HepG2 (cell line): Measurements from ENCODE around the gene DTNA. TPM values are rescaled to one million over a fixed set of nuclear protein-coding genes. Genes with fewer than 3 reads are reported as not detected.

Experiments
- ATAC-seq: fragments of 200-7000 bp; cut with Tn5 transposase; 3 replicates; pipeline ENCODE4 v1.9.1; 2020; ENCODE audit warnings: mild to moderate bottlenecking, moderate library complexity
- BruUV-seq: library from RNA; stranded (reverse); fragments of 400-500 nt; replicated peaks from 2 replicates; lab custom pipeline; 2021; lab: Mats Ljungman, UMichigan
- CTCF ChIA-PET: fragments of 300-600 bp; formaldehyde crosslinking; extraction: SDS; loops from one replicate; lab custom pipeline; 2021; ENCODE audit warnings: low total read pairs, inconsistent platforms, low intra/inter-chr PET ratio; lab: Yijun Ruan, JAX
- POLR2A ChIA-PET: fragments of 350-600 bp; sonication (Branson Sonifier 250); formaldehyde crosslinking; loops from one replicate; lab custom pipeline; 2020; ENCODE audit warnings: antibody characterized with exemption, inconsistent platforms; lab: Yijun Ruan, JAX
- DNase-seq: peaks from one replicate; pipeline ENCODE4 v3.0.0-alpha.2; 2015; ENCODE audit warnings: low spot score
- FAIRE-seq: peaks from 3 replicates; lab custom pipeline; 2011; peaks lifted over from hg19 to GRCh38; lab: Jason Lieb, UNC
- H2AFZ ChIP-seq: one replicate; pipeline ENCODE4 v1.6.1; 2011; ENCODE audit warnings: low read length, inconsistent platforms
- H3K27ac ChIP-seq: fragments of 300-600 bp; 3 replicates; pipeline ENCODE4 v1.8.0; 2011; ENCODE audit warnings: mixed run types, mild to moderate bottlenecking, mixed read lengths, low read length, inconsistent platforms; ENCODE audit not compliant: insufficient read depth; ENCODE audit errors: extremely low read length
- H3K27me3 ChIP-seq, 2 experiments: fragments of 200-600 bp in 1 of 2; 2 replicates in 1 of 2; 3 replicates in 1 of 2; pipeline versions ENCODE4 v1.6.0 to v1.8.0; 2011; ENCODE audit warnings: low read length in 2 of 2, mild to moderate bottlenecking in 2 of 2, moderate library complexity in 2 of 2, inconsistent platforms in 1 of 2; ENCODE audit not compliant: insufficient read depth in 2 of 2, control insufficient read depth in 1 of 2
- H3K36me3 ChIP-seq, 2 experiments: fragments of 200-600 bp in 1 of 2; replicated peaks in 1 of 2; 2 replicates in 1 of 2; 3 replicates in 1 of 2; pipeline versions ENCODE4 v1.5.1 to v1.8.0; 2011; ENCODE audit warnings: low read length in 2 of 2, inconsistent platforms in 1 of 2; ENCODE audit not compliant: insufficient read depth in 2 of 2, control insufficient read depth in 1 of 2
- H3K4me1 ChIP-seq: 2 replicates; pipeline ENCODE4 v1.5.1; 2012; ENCODE audit warnings: low read length, inconsistent platforms; ENCODE audit not compliant: insufficient read depth
- H3K4me2 ChIP-seq: 2 replicates; pipeline ENCODE4 v1.6.0; 2011; ENCODE audit warnings: low read depth, low read length, inconsistent platforms
- H3K4me3 ChIP-seq, 3 experiments: fragments of 200-600 bp in 1 of 3; sonication (generic), shearing (Covaris generic) in 1 of 3; replicated peaks in 1 of 3; 2 replicates each; pipeline ENCODE4 v1.5.1; 2011 to 2016; ENCODE audit warnings: low read length in 3 of 3, inconsistent platforms in 2 of 3, low read depth in 2 of 3, mild to moderate bottlenecking in 2 of 3, control low read depth in 1 of 3, mixed read lengths in 1 of 3; ENCODE audit not compliant: insufficient read depth in 1 of 3
- H3K79me2 ChIP-seq: one replicate; pipeline ENCODE4 v1.6.1; 2011; ENCODE audit warnings: low read length, inconsistent platforms; ENCODE audit not compliant: insufficient read depth
- H3K9ac ChIP-seq: 2 replicates; pipeline ENCODE4 v1.6.0; 2011; ENCODE audit warnings: mild to moderate bottlenecking, low read depth, low read length, inconsistent platforms; ENCODE audit not compliant: insufficient read depth
- H3K9me3 ChIP-seq: 2 replicates; pipeline ENCODE4 v1.5.1; 2012; ENCODE audit warnings: mild to moderate bottlenecking, low read length
- H4K20me1 ChIP-seq: 2 replicates; pipeline ENCODE4 v1.6.0; 2011; ENCODE audit warnings: inconsistent platforms, mild to moderate bottlenecking, low read length, moderate library complexity; ENCODE audit not compliant: insufficient read depth
- ARNT2 ChIP-seq: sonication (generic); formaldehyde crosslinking; IDR thresholded peaks from 2 replicates; pipeline ENCODE4 v1.8.0; 2022; ENCODE audit warnings: mild to moderate bottlenecking, low read depth, missing genetic modification reagents, moderate library complexity
- JUNB ChIP-seq: sonication (generic); formaldehyde crosslinking; IDR thresholded peaks from 2 replicates; pipeline ENCODE4 v1.8.0; 2022; ENCODE audit warnings: missing genetic modification reagents, mild to moderate bottlenecking, borderline replicate concordance
- MEF2D ChIP-seq: sonication (generic); formaldehyde crosslinking; IDR thresholded peaks from 2 replicates; pipeline ENCODE4 v1.5.1; 2020; ENCODE audit warnings: mild to moderate bottlenecking, missing genetic modification reagents
- MTA3 ChIP-seq: sonication (generic); formaldehyde crosslinking; IDR thresholded peaks from 2 replicates; pipeline ENCODE4 v1.4.0; 2020; ENCODE audit warnings: missing genetic modification reagents
- WGBS: methylation state at CpG from one replicate; pipeline ENCODE4 v1.1.6; 2017; ENCODE audit warnings: low lambda C conversion rate; 5-methylcytosine and 5-hydroxymethylcytosine counted together
- in situ Hi-C: cut with HindIII; loops from 2 replicates; pipeline ENCODE4 v1.10.0; 2017; ENCODE audit warnings: low pct_unique_long_range_greater_than_20kb; ENCODE audit not compliant: extremely low pct_ligation_motif_present
- intact Hi-C: fragments of 100-400 bp; cut with micrococcal nuclease; formaldehyde crosslinking; loops from one replicate; pipeline ENCODE4 v1.10.0; 2022; ENCODE audit not compliant: unreplicated experiment
- polyA plus RNA-seq, 8 experiments: library from polyadenylated mRNA; depleted of rRNA in 3 of 8; stranded (reverse) in 7 of 8; unstranded in 1 of 8; fragments of >200 nt; fragmentation: Illumina TruSeq in 4 of 8; extraction: Trizol in 4 of 8; gene quantifications; 2 replicates each; pipeline versions ENCODE4 v1.2.1 to v1.2.3, GENCODE V29; 2011 to 2016; ENCODE audit warnings: low read depth in 4 of 8, missing spikeins in 1 of 8, mixed read lengths in 1 of 8; ENCODE audit not compliant: insufficient read depth in 1 of 8
- total RNA-seq, 5 experiments: library from RNA; depleted of rRNA; stranded (reverse); fragments of >200 nt; fragmentation: Illumina TruSeq; extraction: Trizol; gene quantifications; 2 replicates each; pipeline ENCODE4 v1.2.3, GENCODE V29; 2016; ENCODE audit warnings: low read depth in 1 of 5
- TF ChIP-seq, protein P1 (sequence below): sonication (generic); formaldehyde crosslinking; IDR thresholded peaks from 2 replicates; pipeline ENCODE4 v1.9.0; 2021; ENCODE audit warnings: mild to moderate bottlenecking, missing genetic modification reagents
- TF ChIP-seq, protein P2 (sequence below): sonication (generic); formaldehyde crosslinking; IDR thresholded peaks from 2 replicates; pipeline ENCODE4 v1.5.0; 2020; ENCODE audit warnings: mild to moderate bottlenecking, missing genetic modification reagents
- TF ChIP-seq, protein P3 (sequence below): sonication (generic); formaldehyde crosslinking; IDR thresholded peaks from 2 replicates; pipeline ENCODE4 v1.4.0; 2020; ENCODE audit warnings: missing genetic modification reagents
- TF ChIP-seq, protein P4 (sequence below): sonication (generic); formaldehyde crosslinking; IDR thresholded peaks from 2 replicates; pipeline ENCODE4 v1.5.1; 2020; ENCODE audit warnings: missing genetic modification reagents, mild to moderate bottlenecking, borderline replicate concordance

Gene DTNA
- total and polyA plus RNA-seq, 2 of the 13 experiments (the other 11 are each of a cell fraction or from before 2014, with no cell fraction given), result 8.5 to 29.0 TPM

DNA sequence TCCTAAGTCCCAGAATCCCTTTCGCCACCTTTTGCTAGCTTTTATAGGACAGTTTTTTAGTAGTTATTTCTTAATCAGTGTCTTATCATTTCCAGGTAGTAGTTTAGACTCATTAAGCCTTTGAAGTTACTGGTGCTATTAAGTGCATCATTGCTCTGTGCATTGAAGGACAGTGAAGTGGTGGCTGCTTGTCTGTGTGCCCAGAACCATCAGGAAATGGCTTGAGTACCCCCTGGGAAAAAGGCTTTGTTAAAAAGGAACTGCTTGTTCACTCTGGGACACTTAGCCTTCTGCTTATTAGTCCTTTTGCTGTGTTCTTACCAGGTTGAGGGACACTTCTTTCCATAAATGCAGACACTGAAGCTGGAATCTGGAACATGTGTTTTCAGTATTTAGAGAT, 30.0 kb downstream of the DTNA start:
- ATAC-seq (no peak), DNase-seq (no peak), FAIRE-seq (no peak)
- Histone ChIP-seq H3K9ac (no peak overlapping the region), H3K36me3 (no peaks in the 10 kb centered on the region), H2AFZ (no peak overlapping the region), H3K27ac (no peak overlapping the region), H3K4me3 (no peak overlapping the region), H3K9me3 (no peaks in the 10 kb centered on the region), H3K4me2 (no peak overlapping the region), H3K27me3 (no peaks in the 10 kb centered on the region), H3K4me1 (peaks cover 8% of the 10 kb centered on the region), H3K79me2 (no peaks in the 10 kb centered on the region), H4K20me1 (no peaks in the 10 kb centered on the region)
- no TSS peak for BruUV-seq
- in situ Hi-C loops, result no loop called here
- intact Hi-C loops, result no loop called here
- CTCF ChIA-PET, result no interaction called here
- 83% methylated on average over 1 of the region's 1 CpG for WGBS
- POLR2A ChIA-PET, result no interaction called here
- TF ChIP-seq JUNB (CRISPR knock-in tag), result no peak
- TF ChIP-seq ARNT2 (CRISPR knock-in tag), result no peak
- TF ChIP-seq, protein P1, sequence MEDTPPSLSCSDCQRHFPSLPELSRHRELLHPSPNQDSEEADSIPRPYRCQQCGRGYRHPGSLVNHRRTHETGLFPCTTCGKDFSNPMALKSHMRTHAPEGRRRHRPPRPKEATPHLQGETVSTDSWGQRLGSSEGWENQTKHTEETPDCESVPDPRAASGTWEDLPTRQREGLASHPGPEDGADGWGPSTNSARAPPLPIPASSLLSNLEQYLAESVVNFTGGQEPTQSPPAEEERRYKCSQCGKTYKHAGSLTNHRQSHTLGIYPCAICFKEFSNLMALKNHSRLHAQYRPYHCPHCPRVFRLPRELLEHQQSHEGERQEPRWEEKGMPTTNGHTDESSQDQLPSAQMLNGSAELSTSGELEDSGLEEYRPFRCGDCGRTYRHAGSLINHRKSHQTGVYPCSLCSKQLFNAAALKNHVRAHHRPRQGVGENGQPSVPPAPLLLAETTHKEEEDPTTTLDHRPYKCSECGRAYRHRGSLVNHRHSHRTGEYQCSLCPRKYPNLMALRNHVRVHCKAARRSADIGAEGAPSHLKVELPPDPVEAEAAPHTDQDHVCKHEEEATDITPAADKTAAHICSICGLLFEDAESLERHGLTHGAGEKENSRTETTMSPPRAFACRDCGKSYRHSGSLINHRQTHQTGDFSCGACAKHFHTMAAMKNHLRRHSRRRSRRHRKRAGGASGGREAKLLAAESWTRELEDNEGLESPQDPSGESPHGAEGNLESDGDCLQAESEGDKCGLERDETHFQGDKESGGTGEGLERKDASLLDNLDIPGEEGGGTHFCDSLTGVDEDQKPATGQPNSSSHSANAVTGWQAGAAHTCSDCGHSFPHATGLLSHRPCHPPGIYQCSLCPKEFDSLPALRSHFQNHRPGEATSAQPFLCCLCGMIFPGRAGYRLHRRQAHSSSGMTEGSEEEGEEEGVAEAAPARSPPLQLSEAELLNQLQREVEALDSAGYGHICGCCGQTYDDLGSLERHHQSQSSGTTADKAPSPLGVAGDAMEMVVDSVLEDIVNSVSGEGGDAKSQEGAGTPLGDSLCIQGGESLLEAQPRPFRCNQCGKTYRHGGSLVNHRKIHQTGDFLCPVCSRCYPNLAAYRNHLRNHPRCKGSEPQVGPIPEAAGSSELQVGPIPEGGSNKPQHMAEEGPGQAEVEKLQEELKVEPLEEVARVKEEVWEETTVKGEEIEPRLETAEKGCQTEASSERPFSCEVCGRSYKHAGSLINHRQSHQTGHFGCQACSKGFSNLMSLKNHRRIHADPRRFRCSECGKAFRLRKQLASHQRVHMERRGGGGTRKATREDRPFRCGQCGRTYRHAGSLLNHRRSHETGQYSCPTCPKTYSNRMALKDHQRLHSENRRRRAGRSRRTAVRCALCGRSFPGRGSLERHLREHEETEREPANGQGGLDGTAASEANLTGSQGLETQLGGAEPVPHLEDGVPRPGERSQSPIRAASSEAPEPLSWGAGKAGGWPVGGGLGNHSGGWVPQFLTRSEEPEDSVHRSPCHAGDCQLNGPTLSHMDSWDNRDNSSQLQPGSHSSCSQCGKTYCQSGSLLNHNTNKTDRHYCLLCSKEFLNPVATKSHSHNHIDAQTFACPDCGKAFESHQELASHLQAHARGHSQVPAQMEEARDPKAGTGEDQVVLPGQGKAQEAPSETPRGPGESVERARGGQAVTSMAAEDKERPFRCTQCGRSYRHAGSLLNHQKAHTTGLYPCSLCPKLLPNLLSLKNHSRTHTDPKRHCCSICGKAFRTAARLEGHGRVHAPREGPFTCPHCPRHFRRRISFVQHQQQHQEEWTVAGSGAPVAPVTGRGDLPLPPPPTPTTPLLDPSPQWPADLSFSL (CRISPR knock-in tag), result no peak
- TF ChIP-seq MTA3 (CRISPR knock-in tag), result no peak
- TF ChIP-seq MEF2D (CRISPR knock-in tag), result no peak
- TF ChIP-seq, protein P2, sequence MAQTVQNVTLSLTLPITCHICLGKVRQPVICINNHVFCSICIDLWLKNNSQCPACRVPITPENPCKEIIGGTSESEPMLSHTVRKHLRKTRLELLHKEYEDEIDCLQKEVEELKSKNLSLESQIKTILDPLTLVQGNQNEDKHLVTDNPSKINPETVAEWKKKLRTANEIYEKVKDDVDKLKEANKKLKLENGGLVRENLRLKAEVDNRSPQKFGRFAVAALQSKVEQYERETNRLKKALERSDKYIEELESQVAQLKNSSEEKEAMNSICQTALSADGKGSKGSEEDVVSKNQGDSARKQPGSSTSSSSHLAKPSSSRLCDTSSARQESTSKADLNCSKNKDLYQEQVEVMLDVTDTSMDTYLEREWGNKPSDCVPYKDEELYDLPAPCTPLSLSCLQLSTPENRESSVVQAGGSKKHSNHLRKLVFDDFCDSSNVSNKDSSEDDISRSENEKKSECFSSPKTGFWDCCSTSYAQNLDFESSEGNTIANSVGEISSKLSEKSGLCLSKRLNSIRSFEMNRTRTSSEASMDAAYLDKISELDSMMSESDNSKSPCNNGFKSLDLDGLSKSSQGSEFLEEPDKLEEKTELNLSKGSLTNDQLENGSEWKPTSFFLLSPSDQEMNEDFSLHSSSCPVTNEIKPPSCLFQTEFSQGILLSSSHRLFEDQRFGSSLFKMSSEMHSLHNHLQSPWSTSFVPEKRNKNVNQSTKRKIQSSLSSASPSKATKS (CRISPR knock-in tag), result no peak
- TF ChIP-seq, protein P3, sequence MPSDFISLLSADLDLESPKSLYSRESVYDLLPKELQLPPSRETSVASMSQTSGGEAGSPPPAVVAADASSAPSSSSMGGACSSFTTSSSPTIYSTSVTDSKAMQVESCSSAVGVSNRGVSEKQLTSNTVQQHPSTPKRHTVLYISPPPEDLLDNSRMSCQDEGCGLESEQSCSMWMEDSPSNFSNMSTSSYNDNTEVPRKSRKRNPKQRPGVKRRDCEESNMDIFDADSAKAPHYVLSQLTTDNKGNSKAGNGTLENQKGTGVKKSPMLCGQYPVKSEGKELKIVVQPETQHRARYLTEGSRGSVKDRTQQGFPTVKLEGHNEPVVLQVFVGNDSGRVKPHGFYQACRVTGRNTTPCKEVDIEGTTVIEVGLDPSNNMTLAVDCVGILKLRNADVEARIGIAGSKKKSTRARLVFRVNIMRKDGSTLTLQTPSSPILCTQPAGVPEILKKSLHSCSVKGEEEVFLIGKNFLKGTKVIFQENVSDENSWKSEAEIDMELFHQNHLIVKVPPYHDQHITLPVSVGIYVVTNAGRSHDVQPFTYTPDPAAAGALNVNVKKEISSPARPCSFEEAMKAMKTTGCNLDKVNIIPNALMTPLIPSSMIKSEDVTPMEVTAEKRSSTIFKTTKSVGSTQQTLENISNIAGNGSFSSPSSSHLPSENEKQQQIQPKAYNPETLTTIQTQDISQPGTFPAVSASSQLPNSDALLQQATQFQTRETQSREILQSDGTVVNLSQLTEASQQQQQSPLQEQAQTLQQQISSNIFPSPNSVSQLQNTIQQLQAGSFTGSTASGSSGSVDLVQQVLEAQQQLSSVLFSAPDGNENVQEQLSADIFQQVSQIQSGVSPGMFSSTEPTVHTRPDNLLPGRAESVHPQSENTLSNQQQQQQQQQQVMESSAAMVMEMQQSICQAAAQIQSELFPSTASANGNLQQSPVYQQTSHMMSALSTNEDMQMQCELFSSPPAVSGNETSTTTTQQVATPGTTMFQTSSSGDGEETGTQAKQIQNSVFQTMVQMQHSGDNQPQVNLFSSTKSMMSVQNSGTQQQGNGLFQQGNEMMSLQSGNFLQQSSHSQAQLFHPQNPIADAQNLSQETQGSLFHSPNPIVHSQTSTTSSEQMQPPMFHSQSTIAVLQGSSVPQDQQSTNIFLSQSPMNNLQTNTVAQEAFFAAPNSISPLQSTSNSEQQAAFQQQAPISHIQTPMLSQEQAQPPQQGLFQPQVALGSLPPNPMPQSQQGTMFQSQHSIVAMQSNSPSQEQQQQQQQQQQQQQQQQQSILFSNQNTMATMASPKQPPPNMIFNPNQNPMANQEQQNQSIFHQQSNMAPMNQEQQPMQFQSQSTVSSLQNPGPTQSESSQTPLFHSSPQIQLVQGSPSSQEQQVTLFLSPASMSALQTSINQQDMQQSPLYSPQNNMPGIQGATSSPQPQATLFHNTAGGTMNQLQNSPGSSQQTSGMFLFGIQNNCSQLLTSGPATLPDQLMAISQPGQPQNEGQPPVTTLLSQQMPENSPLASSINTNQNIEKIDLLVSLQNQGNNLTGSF, result no peak
- TF ChIP-seq, protein P4, sequence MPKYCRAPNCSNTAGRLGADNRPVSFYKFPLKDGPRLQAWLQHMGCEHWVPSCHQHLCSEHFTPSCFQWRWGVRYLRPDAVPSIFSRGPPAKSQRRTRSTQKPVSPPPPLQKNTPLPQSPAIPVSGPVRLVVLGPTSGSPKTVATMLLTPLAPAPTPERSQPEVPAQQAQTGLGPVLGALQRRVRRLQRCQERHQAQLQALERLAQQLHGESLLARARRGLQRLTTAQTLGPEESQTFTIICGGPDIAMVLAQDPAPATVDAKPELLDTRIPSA (CRISPR knock-in tag), result no peak
